Measurements from ENCODE around the gene IL18BP. TPM values are rescaled to one million over a fixed set of nuclear protein-coding genes. Genes with fewer than 3 reads are reported as not detected.

IL18BP gene
- total RNA-seq, 1 donor from 2014 or later = 15.2 TPM

DNA sequence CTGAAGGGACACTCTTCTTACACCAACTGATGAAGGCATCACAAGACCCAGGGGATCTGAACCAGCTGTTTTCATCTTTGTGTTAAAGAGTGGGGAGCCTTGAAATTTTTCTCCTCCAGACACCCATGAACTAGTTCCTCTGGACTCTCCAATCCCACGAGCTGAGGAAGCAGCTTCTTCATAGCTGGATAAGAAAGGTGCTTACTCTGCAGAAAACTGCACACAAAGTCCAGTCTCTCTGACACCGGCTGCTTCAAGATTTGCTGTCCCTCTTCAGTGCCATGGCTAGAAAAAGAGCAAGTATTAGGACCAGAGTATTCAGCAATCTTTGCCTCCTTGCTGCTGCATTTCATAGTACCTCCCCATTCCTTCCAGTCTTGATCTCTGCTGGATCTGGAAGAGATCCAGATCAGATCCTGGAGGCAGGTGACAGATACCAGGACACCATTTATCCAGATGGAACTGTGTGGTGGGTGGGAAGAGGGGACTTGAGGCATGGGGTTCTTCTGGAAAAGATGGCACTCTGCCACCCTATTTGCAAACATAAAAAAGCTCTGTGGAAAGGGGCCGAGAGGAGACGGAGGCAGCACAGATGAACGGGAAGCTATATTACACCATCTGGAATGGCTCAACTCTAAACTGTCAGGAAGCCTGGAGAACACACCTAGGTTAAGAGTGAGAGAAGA lies 25.5 kb downstream of the IL18BP start:
- no peak overlapping the region for H3K4me3 ChIP-seq (ENCODE audit: insufficient read depth, low read depth, low read length)
- Mint-ChIP-seq H3K27me3 (ENCODE audit: low read depth, unreplicated experiment) (no peaks in the 10 kb centered on the region), H3K4me1 (ENCODE audit: low read depth, unreplicated experiment) (peaks cover 18% of the 10 kb centered on the region), H3K9me3 (ENCODE audit: unreplicated experiment) (no peaks in the 10 kb centered on the region), H3K4me3 (ENCODE audit: unreplicated experiment) (no peak overlapping the region), H3K36me3 (ENCODE audit: low read depth, unreplicated experiment) (peaks cover 5% of the 10 kb centered on the region), H3K27ac (ENCODE audit: unreplicated experiment) (peak overlapping the region; percentile 83)
- H2AFZ ChIP-seq (ENCODE audit: low read depth, low read length) = no peak overlapping the region
- H3K9me3 ChIP-seq (ENCODE audit: insufficient read depth, low read depth, low read length) = no peaks in the 10 kb centered on the region
- peaks cover 52% of the 10 kb centered on the region for H4K20me1 ChIP-seq (ENCODE audit: insufficient read depth, low read length)
- H3K27ac ChIP-seq (ENCODE audit: low read depth, low read length) = no peak overlapping the region
- no peak overlapping the region for H3K9ac ChIP-seq (ENCODE audit: low read length)
- H3K4me1 ChIP-seq (ENCODE audit: insufficient read depth, low read length) = peaks cover 6% of the 10 kb centered on the region
- peaks cover 51% of the 10 kb centered on the region for H3K79me2 ChIP-seq (ENCODE audit: insufficient read depth, low read length)
- H3K36me3 ChIP-seq (ENCODE audit: insufficient read depth, low read length) = peaks cover 61% of the 10 kb centered on the region
- DNase-seq (ENCODE audit: low read depth) (no peak), FAIRE-seq (no peak)
- H3K27me3 ChIP-seq (ENCODE audit: insufficient read depth, low read length) = no peaks in the 10 kb centered on the region
- no peak for TF ChIP-seq EZH2 (IDR thresholded peaks at IDR 0.05; ENCODE audit: insufficient read depth, low read length)
- TF ChIP-seq, protein P1, sequence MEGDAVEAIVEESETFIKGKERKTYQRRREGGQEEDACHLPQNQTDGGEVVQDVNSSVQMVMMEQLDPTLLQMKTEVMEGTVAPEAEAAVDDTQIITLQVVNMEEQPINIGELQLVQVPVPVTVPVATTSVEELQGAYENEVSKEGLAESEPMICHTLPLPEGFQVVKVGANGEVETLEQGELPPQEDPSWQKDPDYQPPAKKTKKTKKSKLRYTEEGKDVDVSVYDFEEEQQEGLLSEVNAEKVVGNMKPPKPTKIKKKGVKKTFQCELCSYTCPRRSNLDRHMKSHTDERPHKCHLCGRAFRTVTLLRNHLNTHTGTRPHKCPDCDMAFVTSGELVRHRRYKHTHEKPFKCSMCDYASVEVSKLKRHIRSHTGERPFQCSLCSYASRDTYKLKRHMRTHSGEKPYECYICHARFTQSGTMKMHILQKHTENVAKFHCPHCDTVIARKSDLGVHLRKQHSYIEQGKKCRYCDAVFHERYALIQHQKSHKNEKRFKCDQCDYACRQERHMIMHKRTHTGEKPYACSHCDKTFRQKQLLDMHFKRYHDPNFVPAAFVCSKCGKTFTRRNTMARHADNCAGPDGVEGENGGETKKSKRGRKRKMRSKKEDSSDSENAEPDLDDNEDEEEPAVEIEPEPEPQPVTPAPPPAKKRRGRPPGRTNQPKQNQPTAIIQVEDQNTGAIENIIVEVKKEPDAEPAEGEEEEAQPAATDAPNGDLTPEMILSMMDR (IDR thresholded peaks at IDR 0.05; ENCODE audit: insufficient read depth, low read depth, low read length) = no peak
- no peak overlapping the region for H3K4me2 ChIP-seq (ENCODE audit: low read length)

DNA sequence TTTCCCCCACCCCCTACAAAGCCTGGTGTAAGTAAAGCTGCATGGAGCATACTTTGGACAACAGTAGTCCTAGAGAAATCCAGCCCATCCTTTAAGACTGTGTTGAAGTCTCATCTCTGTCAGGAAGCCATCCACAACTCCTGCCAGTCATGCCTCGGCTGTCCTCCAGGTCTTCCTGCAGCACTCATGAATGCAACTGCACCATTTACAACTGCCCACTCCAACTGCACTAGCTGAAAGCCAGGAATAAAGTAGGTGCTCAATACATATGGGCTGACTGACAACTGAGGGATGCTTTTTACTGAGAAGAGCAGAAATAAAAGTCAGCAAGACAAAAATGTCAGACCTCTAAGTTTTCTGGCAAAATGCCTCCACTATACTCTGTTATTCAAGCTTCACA lies 27.4 kb downstream of the IL18BP start:
- H3K27ac Mint-ChIP-seq (ENCODE audit: unreplicated experiment) = peak overlapping the region; percentile 92
- Histone ChIP-seq H4K20me1 (ENCODE audit: insufficient read depth, low read length) (peaks cover 59% of the 10 kb centered on the region), H3K9me3 (ENCODE audit: insufficient read depth, low read depth, low read length) (no peaks in the 10 kb centered on the region), H3K4me3 (ENCODE audit: insufficient read depth, low read depth, low read length) (no peak overlapping the region), H3K9ac (ENCODE audit: low read length) (peak overlapping the region; percentile 42), H3K4me2 (ENCODE audit: low read length) (peak overlapping the region; percentile 3), H3K27me3 (ENCODE audit: insufficient read depth, low read length) (no peaks in the 10 kb centered on the region), H3K4me1 (ENCODE audit: insufficient read depth, low read length) (peaks cover 6% of the 10 kb centered on the region), H2AFZ (ENCODE audit: low read depth, low read length) (no peak overlapping the region), H3K79me2 (ENCODE audit: insufficient read depth, low read length) (peaks cover 66% of the 10 kb centered on the region), H3K36me3 (ENCODE audit: insufficient read depth, low read length) (peaks cover 53% of the 10 kb centered on the region), H3K27ac (ENCODE audit: low read depth, low read length) (peak overlapping the region; percentile 28)
- H3K4me3 Mint-ChIP-seq (ENCODE audit: unreplicated experiment) = no peak overlapping the region
- H3K4me1 Mint-ChIP-seq (ENCODE audit: low read depth, unreplicated experiment) = peaks cover 18% of the 10 kb centered on the region
- TF ChIP-seq, protein P1 (IDR thresholded peaks at IDR 0.05; ENCODE audit: insufficient read depth, low read depth, low read length) = no peak
- TF ChIP-seq EZH2 (IDR thresholded peaks at IDR 0.05; ENCODE audit: insufficient read depth, low read length) = no peak
- peaks cover 5% of the 10 kb centered on the region for H3K36me3 Mint-ChIP-seq (ENCODE audit: low read depth, unreplicated experiment)
- DNase-seq (ENCODE audit: low read depth) = no peak
- H3K9me3 Mint-ChIP-seq (ENCODE audit: unreplicated experiment) = no peaks in the 10 kb centered on the region
- no peak for FAIRE-seq
- H3K27me3 Mint-ChIP-seq (ENCODE audit: low read depth, unreplicated experiment) = no peaks in the 10 kb centered on the region

DNA sequence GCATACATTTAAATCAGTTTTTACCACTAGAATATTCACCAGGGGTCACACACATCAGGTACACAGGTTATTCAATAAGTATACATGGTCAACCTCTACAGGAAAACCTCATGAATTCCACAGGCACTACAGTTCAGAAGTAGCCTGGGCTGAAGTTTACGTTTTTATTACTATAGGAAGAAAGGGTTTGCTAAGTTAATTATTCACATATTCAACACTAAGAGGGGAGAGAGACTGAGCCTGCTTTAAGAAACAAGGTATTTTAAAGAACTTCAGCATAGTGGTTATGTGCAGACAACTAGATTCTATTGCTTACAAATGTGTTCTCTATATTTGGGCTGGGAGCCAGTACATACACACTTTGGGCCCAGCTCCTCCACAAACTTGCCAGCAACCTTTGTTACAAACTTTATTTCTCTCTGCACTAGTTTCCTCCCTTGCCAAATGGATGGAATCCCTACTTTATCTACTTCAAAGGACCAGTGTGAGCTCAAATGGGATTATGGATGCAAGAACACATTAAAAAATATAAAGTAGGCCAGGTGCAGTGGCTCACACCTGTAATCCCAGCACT lies 31.9 kb downstream of the IL18BP start:
- Histone ChIP-seq H3K4me3 (ENCODE audit: insufficient read depth, low read depth, low read length) (no peak overlapping the region), H2AFZ (ENCODE audit: low read depth, low read length) (no peak overlapping the region), H3K4me1 (ENCODE audit: insufficient read depth, low read length) (peaks cover 2% of the 10 kb centered on the region), H3K9ac (ENCODE audit: low read length) (no peak overlapping the region), H3K4me2 (ENCODE audit: low read length) (no peak overlapping the region), H3K27me3 (ENCODE audit: insufficient read depth, low read length) (no peaks in the 10 kb centered on the region), H3K36me3 (ENCODE audit: insufficient read depth, low read length) (peaks cover 40% of the 10 kb centered on the region), H3K27ac (ENCODE audit: low read depth, low read length) (no peak overlapping the region), H4K20me1 (ENCODE audit: insufficient read depth, low read length) (peaks cover 64% of the 10 kb centered on the region), H3K79me2 (ENCODE audit: insufficient read depth, low read length) (peaks cover 82% of the 10 kb centered on the region), H3K9me3 (ENCODE audit: insufficient read depth, low read depth, low read length) (no peaks in the 10 kb centered on the region)
- Mint-ChIP-seq H3K4me3 (ENCODE audit: unreplicated experiment) (no peak overlapping the region), H3K36me3 (ENCODE audit: low read depth, unreplicated experiment) (peaks cover 5% of the 10 kb centered on the region), H3K27me3 (ENCODE audit: low read depth, unreplicated experiment) (no peaks in the 10 kb centered on the region), H3K4me1 (ENCODE audit: low read depth, unreplicated experiment) (peaks cover 8% of the 10 kb centered on the region), H3K27ac (ENCODE audit: unreplicated experiment) (no peak overlapping the region), H3K9me3 (ENCODE audit: unreplicated experiment) (no peaks in the 10 kb centered on the region)
- FAIRE-seq = no peak
- TF ChIP-seq EZH2 (IDR thresholded peaks at IDR 0.05; ENCODE audit: insufficient read depth, low read length) = no peak
- DNase-seq (ENCODE audit: low read depth) = no peak
